NCI-H446 treated with DMSO at 0.1 percent for 48 hours (cell line): ENCODE data around the gene PIP5K1C.
"Not testable (repeated sequence)": the region's sequence is repeated elsewhere in the genome, so short reads cannot be mapped to it uniquely, and the experiment has no call there.

Experiments
- DNase-seq: peaks from one replicate; lab custom pipeline; 2025; lab: John Stamatoyannopoulos, UW

Gene PIP5K1C

GRCh38 chr19:3674784-3675543, 25.3 kb downstream of the PIP5K1C start:
- DNase-seq = no peak

GRCh38 chr19:3673506-3674439, 26.5 kb downstream of the PIP5K1C start:
- no peak for DNase-seq

- no peak for DNase-seq
Observed at GRCh38 chr19:3672993-3673392, 27.3 kb downstream of the PIP5K1C start.

GRCh38 chr19:3672575-3672948, 27.7 kb downstream of the PIP5K1C start:
- no peak for DNase-seq

- DNase-seq = no peak
Observed at GRCh38 chr19:3671680-3672574, 28.3 kb downstream of the PIP5K1C start.

- DNase-seq = no peak
Observed at GRCh38 chr19:3670796-3671679, 29.2 kb downstream of the PIP5K1C start.

- DNase-seq = no peak
Observed at GRCh38 chr19:3669947-3670795, 30.1 kb downstream of the PIP5K1C start.

GRCh38 chr19:3669082-3669946, 31.0 kb downstream of the PIP5K1C start:
- DNase-seq = no peak

GRCh38 chr19:3668331-3669081, 31.8 kb downstream of the PIP5K1C start:
- DNase-seq = no peak

GRCh38 chr19:3667766-3668165, 32.5 kb downstream of the PIP5K1C start:
- DNase-seq = no peak

- DNase-seq = no peak
Observed at GRCh38 chr19:3667037-3667638, 33.1 kb downstream of the PIP5K1C start.

GRCh38 chr19:3666545-3666856, 33.8 kb downstream of the PIP5K1C start:
- not testable (repeated sequence) for DNase-seq

GRCh38 chr19:3665681-3666544, 34.4 kb downstream of the PIP5K1C start:
- DNase-seq = no peak

GRCh38 chr19:3664879-3665642, 35.2 kb downstream of the PIP5K1C start:
- DNase-seq = no peak

- no peak for DNase-seq
Observed at GRCh38 chr19:3663838-3664237, 36.4 kb downstream of the PIP5K1C start.
